GM15510 (cell line): ENCODE results near the gene PIM1.

ENCODE experiments used
- POLR2A ChIP-seq: IDR thresholded peaks from 3 replicates; pipeline ENCODE4 v1.6.1; 2011; ENCODE audit warnings: borderline replicate concordance; ENCODE audit not compliant: insufficient read length; ENCODE audit errors: extremely low read depth

The PIM1 gene

GRCh38 chr6:37174515-37175331, 4.8 kb downstream of the PIM1 start:
- no peak for TF ChIP-seq POLR2A

GRCh38 chr6:37175332-37176267, 5.6 kb downstream of the PIM1 start:
- no peak for TF ChIP-seq POLR2A

- no peak for TF ChIP-seq POLR2A
These were observed 6.5 kb downstream of the PIM1 start for GRCh38 chr6:37176268-37177076.

- TF ChIP-seq POLR2A = no peak
These were observed 7.4 kb downstream of the PIM1 start for GRCh38 chr6:37177077-37177934.

GRCh38 chr6:37177935-37178517, 8.1 kb downstream of the PIM1 start:
- no peak for TF ChIP-seq POLR2A

- TF ChIP-seq POLR2A = no peak
These were observed 10.1 kb downstream of the PIM1 start for GRCh38 chr6:37180075-37180474.

GRCh38 chr6:37182736-37183590, 13.0 kb downstream of the PIM1 start:
- no peak for TF ChIP-seq POLR2A

- no peak for TF ChIP-seq POLR2A
These were observed 17.5 kb downstream of the PIM1 start for GRCh38 chr6:37187321-37188022.

GRCh38 chr6:37188962-37189510, 19.1 kb downstream of the PIM1 start:
- TF ChIP-seq POLR2A = no peak

- no peak for TF ChIP-seq POLR2A
These were observed 20.2 kb downstream of the PIM1 start for GRCh38 chr6:37190159-37190535.

- no peak for TF ChIP-seq POLR2A
These were observed 22.7 kb downstream of the PIM1 start for GRCh38 chr6:37192666-37193065.

GRCh38 chr6:37200085-37200484, 30.1 kb downstream of the PIM1 start:
- no peak for TF ChIP-seq POLR2A
